ENCODE measurements around the gene SMARCA2.

SMARCA2 gene

DNA sequence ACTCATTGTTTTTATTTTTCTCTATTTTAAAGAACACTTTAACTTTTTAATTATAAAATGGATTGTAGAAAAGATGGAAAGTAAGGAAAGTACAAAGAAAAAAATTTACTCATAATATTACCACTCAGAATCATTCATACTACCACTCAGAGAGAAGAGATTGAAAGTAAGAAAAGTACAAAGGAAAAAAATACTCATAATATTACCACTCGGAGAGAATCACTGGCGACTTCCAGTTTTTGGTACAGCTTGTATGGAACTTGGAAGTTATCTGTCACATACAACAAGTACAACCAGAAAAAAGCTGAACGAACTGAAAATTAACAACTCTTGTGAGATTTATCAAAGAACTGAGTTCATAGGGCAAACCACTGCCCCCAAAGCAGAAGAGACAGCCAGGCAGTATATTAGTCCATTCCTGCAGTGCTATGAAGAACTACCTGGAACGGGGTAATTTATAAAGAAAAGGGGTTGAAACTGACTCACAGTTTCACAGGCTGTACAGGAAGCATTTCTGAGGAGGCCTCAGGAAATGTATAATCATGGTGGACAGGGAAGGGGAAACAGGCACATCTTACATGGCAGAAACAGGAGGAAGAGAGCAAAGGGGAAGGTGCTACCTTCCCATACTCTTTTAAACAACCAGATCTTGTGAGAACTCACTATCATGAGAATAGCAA lies 183.9 kb downstream of the SMARCA2 start:
- TF ChIP-seq, protein P1, sequence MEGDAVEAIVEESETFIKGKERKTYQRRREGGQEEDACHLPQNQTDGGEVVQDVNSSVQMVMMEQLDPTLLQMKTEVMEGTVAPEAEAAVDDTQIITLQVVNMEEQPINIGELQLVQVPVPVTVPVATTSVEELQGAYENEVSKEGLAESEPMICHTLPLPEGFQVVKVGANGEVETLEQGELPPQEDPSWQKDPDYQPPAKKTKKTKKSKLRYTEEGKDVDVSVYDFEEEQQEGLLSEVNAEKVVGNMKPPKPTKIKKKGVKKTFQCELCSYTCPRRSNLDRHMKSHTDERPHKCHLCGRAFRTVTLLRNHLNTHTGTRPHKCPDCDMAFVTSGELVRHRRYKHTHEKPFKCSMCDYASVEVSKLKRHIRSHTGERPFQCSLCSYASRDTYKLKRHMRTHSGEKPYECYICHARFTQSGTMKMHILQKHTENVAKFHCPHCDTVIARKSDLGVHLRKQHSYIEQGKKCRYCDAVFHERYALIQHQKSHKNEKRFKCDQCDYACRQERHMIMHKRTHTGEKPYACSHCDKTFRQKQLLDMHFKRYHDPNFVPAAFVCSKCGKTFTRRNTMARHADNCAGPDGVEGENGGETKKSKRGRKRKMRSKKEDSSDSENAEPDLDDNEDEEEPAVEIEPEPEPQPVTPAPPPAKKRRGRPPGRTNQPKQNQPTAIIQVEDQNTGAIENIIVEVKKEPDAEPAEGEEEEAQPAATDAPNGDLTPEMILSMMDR (IDR thresholded peaks at IDR 0.05; ENCODE audit: borderline replicate concordance, control extremely low read depth, extremely low read depth, insufficient read depth, missing control alignments): no peak
- no peak for DNase-seq (ENCODE audit: low spot score)
- in situ Hi-C loops (cut with MboI; ENCODE audit: low sequenced_read_pairs, unreplicated experiment): no loop called here

DNA sequence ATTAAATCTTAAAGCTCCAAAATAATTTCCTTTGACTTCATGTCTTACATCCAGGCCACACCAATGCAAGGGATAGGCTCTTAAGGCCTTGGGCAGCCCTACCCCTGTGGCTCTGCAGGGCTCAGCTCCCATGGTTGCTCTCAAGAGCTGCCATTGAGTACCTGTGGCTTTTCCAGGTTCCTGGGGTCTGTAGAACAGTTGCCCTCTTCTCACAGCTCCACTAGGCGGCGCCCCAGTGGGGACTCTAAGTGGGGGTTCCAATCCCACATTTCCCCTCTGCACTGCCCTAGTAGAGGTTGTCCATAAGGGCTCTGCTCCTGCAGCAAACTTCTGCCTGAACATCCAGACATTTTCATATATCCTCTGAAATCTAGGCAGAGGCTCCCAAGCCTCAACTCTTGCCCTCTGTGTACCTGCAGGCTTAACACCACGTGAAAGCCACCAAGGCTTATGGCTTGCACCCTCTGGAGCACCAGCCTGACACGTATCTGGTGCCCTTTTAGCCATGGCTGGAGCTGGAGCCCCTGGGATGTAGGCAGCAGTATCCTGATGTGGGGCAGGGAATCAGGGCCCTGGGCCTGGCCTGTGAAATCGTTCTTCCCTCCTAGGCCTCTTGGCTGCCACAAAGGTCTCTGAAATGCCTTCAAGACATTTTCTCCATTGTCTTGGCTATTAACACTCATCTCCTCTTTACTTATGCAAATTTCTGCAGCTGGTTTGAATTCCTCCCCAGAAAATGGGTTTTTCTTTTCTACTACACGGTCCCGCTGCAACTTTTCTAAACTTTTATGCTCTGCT lies 185.1 kb downstream of the SMARCA2 start:
- TF ChIP-seq, protein P1 (IDR thresholded peaks at IDR 0.05; ENCODE audit: borderline replicate concordance, control extremely low read depth, extremely low read depth, insufficient read depth, missing control alignments): no peak
- DNase-seq (ENCODE audit: low spot score): no peak
- in situ Hi-C loops (cut with MboI; ENCODE audit: low sequenced_read_pairs, unreplicated experiment): no loop called here

- TF ChIP-seq, protein P1 (IDR thresholded peaks at IDR 0.05; ENCODE audit: borderline replicate concordance, control extremely low read depth, extremely low read depth, insufficient read depth, missing control alignments): no peak
- in situ Hi-C loops (cut with MboI; ENCODE audit: low sequenced_read_pairs, unreplicated experiment): no loop called here
- no peak for DNase-seq (ENCODE audit: low spot score)
Observed at GRCh38 chr9:2208465-2208864, 193.3 kb downstream of the SMARCA2 start.

DNA sequence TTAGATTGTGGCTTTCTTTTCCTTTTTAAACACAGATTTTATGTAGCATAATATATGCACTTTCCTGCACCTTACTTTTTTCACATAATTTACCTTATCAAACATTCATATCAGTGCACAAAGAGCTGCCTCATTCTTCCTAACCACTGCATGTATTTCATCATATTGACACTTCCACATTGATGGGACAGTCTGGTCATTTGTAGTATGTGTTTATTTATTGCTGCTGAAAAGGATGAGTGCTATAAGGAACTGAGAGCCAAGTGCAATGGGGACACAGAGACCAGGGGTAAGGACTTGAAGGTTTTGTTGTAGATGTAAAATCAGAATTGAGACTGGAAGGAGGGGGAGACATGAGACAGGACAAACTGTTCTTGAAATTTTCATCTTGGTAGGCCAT lies 193.8 kb downstream of the SMARCA2 start:
- in situ Hi-C loops (cut with MboI; ENCODE audit: low sequenced_read_pairs, unreplicated experiment): no loop called here
- TF ChIP-seq, protein P1 (IDR thresholded peaks at IDR 0.05; ENCODE audit: borderline replicate concordance, control extremely low read depth, extremely low read depth, insufficient read depth, missing control alignments): no peak
- no peak for DNase-seq (ENCODE audit: low spot score)

DNA sequence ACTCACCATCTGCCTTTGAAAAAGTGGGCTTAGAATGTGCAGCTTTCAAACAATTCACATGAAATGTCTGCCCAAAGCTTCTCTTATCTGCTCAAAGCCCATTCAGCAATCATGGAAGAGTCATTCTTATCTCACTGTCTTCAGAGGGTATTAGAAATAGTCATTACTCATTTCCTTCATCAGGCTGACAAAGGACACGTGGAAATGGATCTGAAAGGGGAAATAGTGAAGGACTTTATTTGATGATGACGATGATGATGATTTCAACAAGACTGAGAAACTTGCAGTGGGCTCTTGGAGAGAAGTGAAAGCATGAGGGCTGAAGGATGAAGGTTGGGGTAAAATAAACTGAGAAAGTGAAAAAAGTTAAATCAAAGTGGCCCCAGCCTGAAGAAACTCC lies 194.3 kb downstream of the SMARCA2 start:
- TF ChIP-seq, protein P1 (IDR thresholded peaks at IDR 0.05; ENCODE audit: borderline replicate concordance, control extremely low read depth, extremely low read depth, insufficient read depth, missing control alignments): no peak
- DNase-seq (ENCODE audit: low spot score): peak; percentile 45
- in situ Hi-C loops (cut with MboI; ENCODE audit: low sequenced_read_pairs, unreplicated experiment): no loop called here

DNA sequence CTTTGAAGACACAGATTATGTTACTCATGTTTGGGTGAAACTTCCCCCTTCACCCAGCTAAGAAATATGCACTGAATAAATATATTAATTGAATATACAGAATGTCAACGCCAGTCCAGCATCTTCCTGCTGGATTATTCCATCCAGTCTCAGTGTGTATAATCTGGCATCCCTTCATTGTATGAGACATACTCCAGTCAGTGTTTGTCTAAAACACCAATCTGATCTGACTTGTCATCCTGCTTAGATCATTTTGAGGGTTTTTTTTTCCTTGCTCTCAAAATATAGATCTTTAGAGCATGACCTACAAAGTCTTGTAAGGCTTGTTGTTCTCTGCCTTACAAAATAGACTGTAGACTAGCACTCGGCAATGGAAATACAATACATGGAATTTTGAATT lies 195.1 kb downstream of the SMARCA2 start:
- no peak for DNase-seq (ENCODE audit: low spot score)
- TF ChIP-seq, protein P1 (IDR thresholded peaks at IDR 0.05; ENCODE audit: borderline replicate concordance, control extremely low read depth, extremely low read depth, insufficient read depth, missing control alignments): no peak
- in situ Hi-C loops (cut with MboI; ENCODE audit: low sequenced_read_pairs, unreplicated experiment): no loop called here
